GM21529 (cell line): Measurements from ENCODE around the gene ACOXL.

Experiments
- ATAC-seq: cut with Tn5 transposase; IDR thresholded peaks from one replicate; pipeline ENCODE4 v1.9.1; 2021; ENCODE audit not compliant: unreplicated experiment

ACOXL gene

GRCh38 chr2:110904779-110905148, 172.4 kb downstream of the ACOXL start:
- ATAC-seq: no peak

- no peak for ATAC-seq
Measured at GRCh38 chr2:110905217-110905616, 172.8 kb downstream of the ACOXL start.

GRCh38 chr2:110906613-110907298, 174.4 kb downstream of the ACOXL start:
- ATAC-seq: no peak

- ATAC-seq: no peak
Measured at GRCh38 chr2:110909501-110909900, 177.1 kb downstream of the ACOXL start.

GRCh38 chr2:110910423-110910822, 178.1 kb downstream of the ACOXL start:
- ATAC-seq: no peak

GRCh38 chr2:110919738-110920137, 187.4 kb downstream of the ACOXL start:
- no peak for ATAC-seq

GRCh38 chr2:110925479-110925878, 193.1 kb downstream of the ACOXL start:
- ATAC-seq: no peak

GRCh38 chr2:110927526-110927925, 195.2 kb downstream of the ACOXL start:
- no peak for ATAC-seq

GRCh38 chr2:110929528-110929927, 197.2 kb downstream of the ACOXL start:
- no peak for ATAC-seq

GRCh38 chr2:110931648-110932047, 199.3 kb downstream of the ACOXL start:
- no peak for ATAC-seq

GRCh38 chr2:110933420-110933819, 201.0 kb downstream of the ACOXL start:
- ATAC-seq: no peak

GRCh38 chr2:110934948-110935347, 202.6 kb downstream of the ACOXL start:
- ATAC-seq: no peak

- ATAC-seq: no peak
Measured at GRCh38 chr2:110940376-110940910, 208.1 kb downstream of the ACOXL start.

GRCh38 chr2:110941226-110941625, 208.9 kb downstream of the ACOXL start:
- no peak for ATAC-seq

GRCh38 chr2:110943070-110943634, 210.8 kb downstream of the ACOXL start:
- ATAC-seq: no peak

- no peak for ATAC-seq
Measured at GRCh38 chr2:110946902-110947301, 214.5 kb downstream of the ACOXL start.

GRCh38 chr2:110948027-110948674, 215.8 kb downstream of the ACOXL start:
- no peak for ATAC-seq

- ATAC-seq: no peak
Measured at GRCh38 chr2:110950281-110950680, 217.9 kb downstream of the ACOXL start.

- ATAC-seq: no peak
Measured at GRCh38 chr2:110955045-110955444, 222.7 kb downstream of the ACOXL start.

- ATAC-seq: no peak
Measured at GRCh38 chr2:110955556-110955955, 223.2 kb downstream of the ACOXL start.

- no peak for ATAC-seq
Measured at GRCh38 chr2:110957293-110957692, 224.9 kb downstream of the ACOXL start.
